Measurements from ENCODE around the gene MATR3. TPM values are rescaled to one million over a fixed set of nuclear protein-coding genes. Genes with fewer than 3 reads are reported as not detected.
A peak's percentile ranks its signal among the peaks of the same experiment; 100 is the strongest.

Gene MATR3
- total and polyA plus RNA-seq, 7 experiments from 2014 or later, result 219 to 379 (median 291) TPM

DNA sequence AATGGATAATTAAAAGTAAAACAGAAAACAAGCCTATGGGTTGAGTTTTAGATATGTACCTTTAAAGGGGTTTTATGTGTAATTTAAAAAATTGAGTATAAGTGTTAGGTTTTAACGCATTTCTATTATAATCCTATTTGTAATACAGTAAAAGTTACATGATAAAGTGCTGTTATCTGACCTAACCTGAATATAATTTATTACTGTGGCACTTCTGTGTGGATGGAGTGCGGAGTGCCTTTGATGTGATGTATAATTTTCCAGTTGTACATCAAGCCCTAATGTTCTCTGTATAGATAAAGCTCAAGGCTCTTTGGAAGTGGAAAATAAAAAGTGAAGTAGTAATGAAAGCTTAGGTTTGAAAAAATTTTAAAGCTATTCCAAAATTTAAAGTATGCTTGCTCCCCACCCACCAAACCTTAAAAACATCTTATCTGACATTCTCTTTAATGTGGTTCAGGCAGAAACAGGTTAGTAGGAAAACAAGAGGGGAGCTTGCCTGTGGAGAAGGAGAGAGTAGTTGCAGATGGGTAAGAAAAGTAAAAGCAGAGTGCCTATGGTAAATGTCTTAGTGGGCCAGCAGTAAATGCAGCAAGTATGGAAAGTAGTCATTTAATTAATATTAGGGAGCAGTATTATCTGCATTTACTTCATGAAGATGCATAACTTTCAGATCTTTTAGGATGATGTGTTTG, 4.0 kb downstream of the MATR3 start:
- peak overlapping the region; percentile 26 for H3K27ac ChIP-seq (ENCODE audit: low read depth, low read length)
- H3K27ac Mint-ChIP-seq, result peak overlapping the region in 5 of 9 donors; percentile 4 to 29 (median 16)
- intact Hi-C loops (cut with micrococcal nuclease), result loop anchor here (1.0 to 10.0 kb wide), 4 partner anchors 13 to 1543 kb away; partner anchors contain the start of genes BRD8 (in 1 of the 2), HNRNPA0 (in 1 of the 2) and KIF20A (in 1 of the 2)
- peak overlapping the region; percentile 6 to 99 (median 77) for H3K4me3 Mint-ChIP-seq
- peaks cover 0 to 6% (median 0%) of the 10 kb centered on the region in 11 donors for H3K9me3 Mint-ChIP-seq
- H3K4me3 ChIP-seq (ENCODE audit: low read length), result peak overlapping the region; percentile 17
- peaks cover 59 to 81% (median 78%) of the 10 kb centered on the region in 7 donors for H3K4me1 Mint-ChIP-seq
- ChIA-PET POLR2A (interaction anchor here (0.5 to 6.7 kb wide), 8 partner anchors 8 to 722 kb away, joined by 3 to 67 read pairs (median 6); partner anchors contain the start of gene PAIP2), CTCF (interaction anchor here (0.6 to 1.5 kb wide), 2 partner anchors 25 to 34 kb away, joined by 3 read pairs; no protein-coding TSS in a partner anchor)
- H3K27me3 ChIP-seq (ENCODE audit: control insufficient read depth in 2 of 2, insufficient read depth in 2 of 2, low read length in 2 of 2), result no peaks in the 10 kb centered on the region
- peaks cover 0 to 13% (median 0%) of the 10 kb centered on the region in 3 experiments for H3K36me3 ChIP-seq (ENCODE audit: control insufficient read depth in 2 of 3, insufficient read depth in 3 of 3, low read length in 3 of 3)
- DNase-seq (no peak), ATAC-seq (no peak)
- H3K4me1 ChIP-seq (ENCODE audit: control insufficient read depth in 2 of 2, insufficient read depth in 2 of 2, low read length in 2 of 2), result peaks cover 60 to 62% of the 10 kb centered on the region in 2 donors
- no peaks in the 10 kb centered on the region for H3K27me3 Mint-ChIP-seq
- H3K36me3 Mint-ChIP-seq, result peaks cover 0 to 15% (median 4%) of the 10 kb centered on the region in 5 donors
- no peaks in the 10 kb centered on the region for H3K9me3 ChIP-seq (ENCODE audit: control insufficient read depth in 2 of 3, low read length in 3 of 3)

DNA sequence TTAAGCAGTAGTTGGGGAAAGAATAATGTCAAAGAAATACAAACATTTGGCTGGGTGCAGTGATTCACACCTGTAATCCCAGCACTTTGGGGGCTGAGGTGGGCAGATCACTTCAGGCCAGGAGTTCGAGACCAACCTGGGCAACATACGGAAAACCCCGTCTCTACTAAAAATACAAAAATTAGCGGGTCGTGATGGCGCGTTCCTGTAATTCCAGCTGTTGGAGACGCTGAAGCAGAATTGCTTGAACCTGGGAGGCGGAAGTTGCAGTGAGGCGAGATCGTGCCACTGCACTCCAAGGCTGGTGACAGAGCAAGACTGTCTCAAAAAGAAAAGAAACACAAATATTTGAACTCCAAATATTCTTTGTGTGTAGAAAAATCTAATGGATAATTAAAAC, 4.7 kb downstream of the MATR3 start:
- Mint-ChIP-seq H3K36me3 (peaks cover 0 to 15% (median 4%) of the 10 kb centered on the region in 5 donors), H3K4me3 (peak overlapping the region; percentile 31 to 99 (median 77)), H3K27me3 (no peaks in the 10 kb centered on the region), H3K27ac (peak overlapping the region; percentile 4 to 86 (median 40)), H3K9me3 (peaks cover 0 to 6% (median 0%) of the 10 kb centered on the region in 11 donors), H3K4me1 (peaks cover 62 to 85% (median 82%) of the 10 kb centered on the region in 7 donors)
- ChIA-PET POLR2A (interaction anchor here (0.5 to 6.0 kb wide), 6 partner anchors 7 to 51 kb away, joined by 3 to 67 read pairs (median 6); partner anchors contain the start of gene PAIP2), CTCF (interaction anchor here (0.6 to 1.5 kb wide), 2 partner anchors 24 to 34 kb away, joined by 3 read pairs; no protein-coding TSS in a partner anchor)
- Histone ChIP-seq H3K27ac (ENCODE audit: low read depth, low read length) (peak overlapping the region; percentile 26), H3K9me3 (ENCODE audit: control insufficient read depth in 2 of 3, low read length in 3 of 3) (no peaks in the 10 kb centered on the region), H3K36me3 (ENCODE audit: control insufficient read depth in 2 of 3, insufficient read depth in 3 of 3, low read length in 3 of 3) (peaks cover 0 to 13% (median 0%) of the 10 kb centered on the region in 3 experiments), H3K4me3 (ENCODE audit: low read length) (peak overlapping the region; percentile 17), H3K4me1 (ENCODE audit: control insufficient read depth in 2 of 2, insufficient read depth in 2 of 2, low read length in 2 of 2) (peaks cover 58 to 60% of the 10 kb centered on the region in 2 donors), H3K27me3 (ENCODE audit: control insufficient read depth in 2 of 2, insufficient read depth in 2 of 2, low read length in 2 of 2) (no peaks in the 10 kb centered on the region)
- intact Hi-C loops (cut with micrococcal nuclease), result loop anchor here (10.0 kb wide), 3 partner anchors 547 to 1543 kb away; partner anchors contain the start of genes BRD8 (in 1 of the 2), HNRNPA0 (in 1 of the 2) and KIF20A (in 1 of the 2)
- DNase-seq (no peak), ATAC-seq (no peak)

GRCh38 chr5:139299486-139299885, 5.9 kb downstream of the MATR3 start:
- peaks cover 0 to 4% (median 0%) of the 10 kb centered on the region in 11 donors for H3K9me3 Mint-ChIP-seq
- ChIA-PET POLR2A (interaction anchor here (0.6 to 2.1 kb wide), 4 partner anchors 20 to 48 kb away, joined by 3 to 14 read pairs (median 3); partner anchors contain the start of gene PAIP2), CTCF (interaction anchor here (0.6 to 1.0 kb wide), 2 partner anchors 18 to 994 kb away, joined by 3 to 7 read pairs; no protein-coding TSS in a partner anchor)
- peak; percentile 38 for ATAC-seq
- H3K27ac Mint-ChIP-seq, result peak overlapping the region; percentile 7 to 83 (median 24)
- peaks cover 0 to 14% (median 4%) of the 10 kb centered on the region in 5 donors for H3K36me3 Mint-ChIP-seq
- Histone ChIP-seq H3K4me3 (ENCODE audit: low read length) (peak overlapping the region; percentile 8), H3K36me3 (ENCODE audit: control insufficient read depth in 2 of 3, insufficient read depth in 3 of 3, low read length in 3 of 3) (peaks cover 0 to 3% (median 0%) of the 10 kb centered on the region in 3 experiments), H3K27me3 (ENCODE audit: control insufficient read depth in 2 of 2, insufficient read depth in 2 of 2, low read length in 2 of 2) (no peaks in the 10 kb centered on the region), H3K9me3 (ENCODE audit: control insufficient read depth in 2 of 3, low read length in 3 of 3) (no peaks in the 10 kb centered on the region), H3K4me1 (ENCODE audit: control insufficient read depth in 2 of 2, insufficient read depth in 2 of 2, low read length in 2 of 2) (peaks cover 70 to 72% of the 10 kb centered on the region in 2 donors), H3K27ac (ENCODE audit: low read depth, low read length) (peak overlapping the region; percentile 22)
- no peak for DNase-seq
- H3K4me1 Mint-ChIP-seq, result peaks cover 64 to 95% (median 92%) of the 10 kb centered on the region in 7 donors
- no peaks in the 10 kb centered on the region for H3K27me3 Mint-ChIP-seq
- H3K4me3 Mint-ChIP-seq, result peak overlapping the region; percentile 18 to 99 (median 77)
- intact Hi-C loops (cut with micrococcal nuclease), result loop anchor here (10.0 kb wide), 3 partner anchors 545 to 1545 kb away; partner anchors contain the start of genes BRD8 (in 1 of the 2), HNRNPA0 (in 1 of the 2) and KIF20A (in 1 of the 2)

DNA sequence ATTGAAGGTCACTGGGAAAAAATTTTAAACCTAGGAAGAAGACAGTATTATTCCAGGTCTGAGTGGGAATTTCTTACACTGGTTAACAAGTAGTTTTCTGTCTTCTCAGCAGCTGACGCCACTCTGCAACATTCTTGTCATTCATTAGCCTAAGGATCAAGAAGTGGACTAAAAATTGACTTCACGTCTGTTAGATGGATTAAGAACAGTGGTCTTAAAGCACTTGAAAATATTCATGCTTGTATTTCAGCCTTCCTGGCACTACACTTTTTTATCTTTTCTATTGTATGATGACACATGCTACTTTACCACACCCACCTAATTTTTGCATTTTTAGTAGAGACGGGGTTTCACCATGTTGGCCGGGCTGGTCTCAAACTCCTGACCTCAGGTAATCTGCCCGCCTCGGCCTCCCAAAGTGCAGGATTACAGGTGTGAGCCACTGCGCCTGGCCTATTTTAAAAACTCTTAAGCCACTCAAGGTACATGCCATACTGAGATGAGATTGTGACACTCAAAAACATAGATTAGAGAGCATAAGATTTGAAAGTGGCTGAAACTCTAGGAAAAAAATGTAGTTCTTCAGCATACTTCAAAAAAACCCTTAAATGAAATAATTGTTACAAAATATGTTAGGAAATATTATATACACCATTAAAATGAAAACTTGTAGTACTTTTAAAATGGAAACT, 8.4 kb downstream of the MATR3 start:
- peaks cover 75 to 85% of the 10 kb centered on the region in 2 donors for H3K4me1 ChIP-seq (ENCODE audit: control insufficient read depth in 2 of 2, insufficient read depth in 2 of 2, low read length in 2 of 2)
- no peaks in the 10 kb centered on the region for H3K36me3 ChIP-seq (ENCODE audit: control insufficient read depth in 2 of 3, insufficient read depth in 3 of 3, low read length in 3 of 3)
- peak overlapping the region; percentile 20 for H3K27ac ChIP-seq (ENCODE audit: low read depth, low read length)
- intact Hi-C loops (cut with micrococcal nuclease), result loop anchor here in 1 of 2 donors (1.0 kb wide), 1 partner anchor 8 kb away; no protein-coding TSS in a partner anchor
- H3K9me3 Mint-ChIP-seq, result peaks cover 0 to 4% (median 0%) of the 10 kb centered on the region in 11 donors
- ATAC-seq (no peak), DNase-seq (no peak)
- H3K27ac Mint-ChIP-seq, result peak overlapping the region in 5 of 9 donors; percentile 33 to 88 (median 56)
- ChIA-PET CTCF (no interaction called here), POLR2A (interaction anchor here (0.8 to 6.9 kb wide), 3 partner anchors 7 to 28 kb away, joined by 3 to 67 read pairs (median 4); partner anchors contain the start of gene MATR3)
- H3K27me3 Mint-ChIP-seq, result no peaks in the 10 kb centered on the region
- peaks cover 64 to 100% (median 97%) of the 10 kb centered on the region in 7 donors for H3K4me1 Mint-ChIP-seq
- peaks cover 0 to 9% (median 3%) of the 10 kb centered on the region in 5 donors for H3K36me3 Mint-ChIP-seq
- peak overlapping the region in 9 of 10 donors; percentile 45 to 93 (median 69) for H3K4me3 Mint-ChIP-seq
- H3K27me3 ChIP-seq (ENCODE audit: control insufficient read depth in 2 of 2, insufficient read depth in 2 of 2, low read length in 2 of 2), result no peaks in the 10 kb centered on the region
- H3K4me3 ChIP-seq (ENCODE audit: low read length), result no peak overlapping the region
- H3K9me3 ChIP-seq (ENCODE audit: control insufficient read depth in 2 of 3, low read length in 3 of 3), result no peaks in the 10 kb centered on the region

DNA sequence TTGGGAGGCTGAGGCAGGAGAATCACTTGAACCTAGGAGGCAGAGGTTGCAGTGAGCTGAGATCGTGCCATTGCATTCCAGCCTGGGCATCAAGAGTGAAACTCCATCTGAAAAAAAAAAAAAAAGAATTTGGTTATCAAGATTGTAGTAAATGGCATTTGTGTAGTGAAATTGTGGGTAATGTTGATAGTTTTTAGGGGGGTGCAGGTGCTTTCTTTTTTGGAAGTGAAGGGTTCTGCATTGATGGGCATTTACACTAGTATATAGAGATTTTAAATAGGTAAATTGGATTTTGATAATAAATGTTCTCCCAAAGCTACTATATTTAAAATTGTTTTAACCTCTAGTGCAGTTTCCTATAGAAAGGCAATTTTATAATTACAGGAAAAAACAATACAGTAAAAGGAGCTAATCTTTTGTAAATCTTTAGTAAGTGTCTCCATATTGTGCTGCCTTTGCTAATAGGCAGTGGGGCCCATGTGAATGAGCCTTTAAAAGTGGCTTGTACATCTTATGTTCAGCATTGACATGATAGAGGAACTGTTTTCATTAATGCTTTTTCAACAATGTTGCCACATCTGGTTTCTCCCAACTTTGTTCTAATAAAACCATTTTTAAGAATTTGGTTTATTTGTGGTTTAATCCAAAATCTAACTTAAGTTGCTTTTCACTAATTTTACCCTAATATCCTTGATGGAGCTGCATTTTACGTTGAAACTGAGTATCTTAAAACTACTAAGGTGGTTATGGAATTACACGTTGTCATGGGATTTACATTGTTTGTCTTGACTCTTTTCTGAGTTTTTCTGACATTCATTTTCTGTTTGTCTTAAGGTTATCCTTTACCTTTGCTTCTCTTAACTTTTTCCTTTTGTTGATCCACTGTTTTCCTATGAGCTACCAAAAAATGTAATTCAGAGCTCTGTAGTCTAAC, 11.1 kb downstream of the MATR3 start:
- peak overlapping the region in 7 of 9 donors; percentile 13 to 86 (median 34) for H3K27ac Mint-ChIP-seq
- H3K27me3 Mint-ChIP-seq, result no peaks in the 10 kb centered on the region
- Histone ChIP-seq H3K4me1 (ENCODE audit: control insufficient read depth in 2 of 2, insufficient read depth in 2 of 2, low read length in 2 of 2) (peaks cover 70 to 85% of the 10 kb centered on the region in 2 donors), H3K4me3 (ENCODE audit: low read length) (no peak overlapping the region), H3K27ac (ENCODE audit: low read depth, low read length) (peak overlapping the region; percentile 20), H3K36me3 (ENCODE audit: control insufficient read depth in 2 of 3, insufficient read depth in 3 of 3, low read length in 3 of 3) (no peaks in the 10 kb centered on the region), H3K27me3 (ENCODE audit: control insufficient read depth in 2 of 2, insufficient read depth in 2 of 2, low read length in 2 of 2) (no peaks in the 10 kb centered on the region), H3K9me3 (ENCODE audit: control insufficient read depth in 2 of 3, low read length in 3 of 3) (no peaks in the 10 kb centered on the region)
- H3K9me3 Mint-ChIP-seq, result peaks cover 0 to 7% (median 0%) of the 10 kb centered on the region in 11 donors
- no peak for DNase-seq
- CTCF ChIA-PET, result interaction anchor here (0.7 to 1.0 kb wide), 5 partner anchors 18 to 164 kb away, joined by 3 read pairs; no protein-coding TSS in a partner anchor
- H3K36me3 Mint-ChIP-seq, result peaks cover 0 to 18% (median 6%) of the 10 kb centered on the region in 5 donors
- H3K4me3 Mint-ChIP-seq, result peak overlapping the region in 9 of 10 donors; percentile 22 to 93 (median 64)
- intact Hi-C loops (cut with micrococcal nuclease), result loop anchor here (1.0 kb wide), 2 partner anchors 8 to 10 kb away; no protein-coding TSS in a partner anchor
- H3K4me1 Mint-ChIP-seq, result peaks cover 59 to 99% (median 94%) of the 10 kb centered on the region in 7 donors
- no peak for ATAC-seq
- POLR2A ChIA-PET, result interaction anchor here (0.6 to 6.9 kb wide), 9 partner anchors 8 to 1265 kb away, joined by 3 to 67 read pairs (median 3); partner anchors contain the start of genes MATR3 and PAIP2
